ENCODE measurements around the gene MAMLD1.

The MAMLD1 gene

DNA sequence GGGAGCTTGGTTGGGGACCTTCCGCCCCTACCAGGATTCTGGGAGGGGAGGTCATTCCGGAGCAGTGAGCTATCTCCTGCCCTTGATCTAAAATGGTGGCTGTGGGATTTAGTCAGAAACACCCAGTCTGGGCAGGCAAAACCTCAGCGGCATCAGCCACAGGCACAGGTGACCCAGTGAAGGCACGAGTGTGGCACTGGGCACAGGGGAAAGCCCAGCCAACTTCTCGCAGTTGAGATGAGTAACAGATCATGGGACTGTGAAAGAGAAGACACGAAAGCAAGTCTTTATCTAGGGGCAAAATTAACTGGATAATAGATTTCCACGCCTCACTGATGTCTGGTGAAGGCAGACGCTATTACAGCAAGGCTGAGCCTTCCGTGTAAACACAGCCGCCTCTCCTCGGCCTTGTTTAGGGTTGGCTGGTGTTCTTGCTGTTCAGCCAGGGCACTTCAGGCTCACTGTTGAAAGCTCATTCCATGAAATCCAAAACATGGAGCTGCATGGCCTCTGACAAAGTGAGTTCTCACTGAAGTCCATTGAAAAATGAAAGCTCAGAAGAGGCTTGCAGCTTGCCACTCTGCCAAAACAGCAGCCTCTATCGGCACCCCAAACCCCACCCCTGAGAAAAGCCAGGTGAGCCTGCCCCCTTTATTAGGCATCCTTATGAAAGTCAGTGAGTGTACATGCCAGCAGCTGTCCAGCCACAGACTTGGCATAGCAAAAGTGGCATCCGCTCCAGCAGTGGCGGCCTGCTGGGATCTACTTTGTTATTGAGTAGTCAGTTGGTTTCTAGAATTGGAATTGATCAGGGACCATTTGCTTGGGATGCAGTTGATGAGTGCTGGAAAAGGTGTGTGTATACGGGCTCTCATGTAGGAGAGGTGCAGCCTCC is 103.0 kb downstream of the MAMLD1 start:
- no peak for DNase-seq (ENCODE audit: extremely low read depth, insufficient read length)

GRCh38 chrX:150472306-150472705 is 109.2 kb downstream of the MAMLD1 start:
- Histone ChIP-seq H3K27me3 (replicated peaks; ENCODE audit: control insufficient read depth, insufficient read depth, low read length) (peaks cover 1% of the 10 kb centered on the region; the same call in 1 of the 2 replicates), H3K4me3 (replicated peaks; ENCODE audit: low read depth, low read length) (no peak overlapping the region), H3K36me3 (ENCODE audit: control insufficient read depth, insufficient read depth, low read length) (no peaks in the 10 kb centered on the region)
- TF ChIP-seq CTCF (IDR thresholded peaks at IDR 0.05; ENCODE audit: insufficient read depth, low read length, poor library complexity, severe bottlenecking): no peak
- DNase-seq (ENCODE audit: extremely low read depth, insufficient read length): no peak

More for the DNA sequence above, 103.0 kb downstream of the MAMLD1 start:
- no peaks in the 10 kb centered on the region for H3K36me3 ChIP-seq (ENCODE audit: control insufficient read depth, insufficient read depth, low read length)
- H3K27me3 ChIP-seq (replicated peaks; ENCODE audit: control insufficient read depth, insufficient read depth, low read length): no peaks in the 10 kb centered on the region; the same call in 1 of the 2 replicates
- no peak overlapping the region for H3K4me3 ChIP-seq (replicated peaks; ENCODE audit: low read depth, low read length)
- no peak for TF ChIP-seq CTCF (IDR thresholded peaks at IDR 0.05; ENCODE audit: insufficient read depth, low read length, poor library complexity, severe bottlenecking)

- no peak for TF ChIP-seq CTCF (IDR thresholded peaks at IDR 0.05; ENCODE audit: insufficient read depth, low read length, poor library complexity, severe bottlenecking)
- Histone ChIP-seq H3K36me3 (ENCODE audit: control insufficient read depth, insufficient read depth, low read length) (no peaks in the 10 kb centered on the region), H3K27me3 (replicated peaks; ENCODE audit: control insufficient read depth, insufficient read depth, low read length) (peaks cover 1% of the 10 kb centered on the region; the same call in 1 of the 2 replicates), H3K4me3 (replicated peaks; ENCODE audit: low read depth, low read length) (no peak overlapping the region)
- DNase-seq (ENCODE audit: extremely low read depth, insufficient read length): no peak
These were observed 110.3 kb downstream of the MAMLD1 start for GRCh38 chrX:150473371-150473770.

GRCh38 chrX:150475461-150475860 is 112.3 kb downstream of the MAMLD1 start:
- Histone ChIP-seq H3K4me3 (replicated peaks; ENCODE audit: low read depth, low read length) (no peak overlapping the region), H3K27me3 (replicated peaks; ENCODE audit: control insufficient read depth, insufficient read depth, low read length) (peaks cover 1% of the 10 kb centered on the region), H3K36me3 (ENCODE audit: control insufficient read depth, insufficient read depth, low read length) (no peaks in the 10 kb centered on the region)
- no peak for DNase-seq (ENCODE audit: extremely low read depth, insufficient read length)
- TF ChIP-seq CTCF (IDR thresholded peaks at IDR 0.05; ENCODE audit: insufficient read depth, low read length, poor library complexity, severe bottlenecking): no peak

GRCh38 chrX:150476164-150476699 is 113.1 kb downstream of the MAMLD1 start:
- TF ChIP-seq CTCF (IDR thresholded peaks at IDR 0.05; ENCODE audit: insufficient read depth, low read length, poor library complexity, severe bottlenecking): no peak
- no peaks in the 10 kb centered on the region for H3K36me3 ChIP-seq (ENCODE audit: control insufficient read depth, insufficient read depth, low read length)
- no peak for DNase-seq (ENCODE audit: extremely low read depth, insufficient read length)
- H3K27me3 ChIP-seq (replicated peaks; ENCODE audit: control insufficient read depth, insufficient read depth, low read length): peaks cover under 1% of the 10 kb centered on the region
- no peak overlapping the region for H3K4me3 ChIP-seq (replicated peaks; ENCODE audit: low read depth, low read length)
